Tibial nerve (tissue), 3 donors: ENCODE data around the gene JUN.

Source experiments
- POLR2A ChIP-seq, 2 donors: fragments of 450-650 bp; IDR thresholded peaks; one replicate each; pipeline ENCODE4 v1.6.1; 2017; ENCODE audit warnings: antibody characterized with exemption in 2 of 2, mild to moderate bottlenecking in 2 of 2, moderate library complexity in 2 of 2
- TF ChIP-seq, protein P1 (sequence below), 5 experiments: fragments of 200-600 bp in 3 of 5; fragments of 450-650 bp in 2 of 5; sonication (generic) in 3 of 5; IDR thresholded peaks; one replicate each; pipeline ENCODE4 v1.5.1; 2016 to 2019; ENCODE audit warnings: antibody characterized with exemption in 5 of 5, mild to moderate bottlenecking in 3 of 5, moderate library complexity in 2 of 5

DNA sequence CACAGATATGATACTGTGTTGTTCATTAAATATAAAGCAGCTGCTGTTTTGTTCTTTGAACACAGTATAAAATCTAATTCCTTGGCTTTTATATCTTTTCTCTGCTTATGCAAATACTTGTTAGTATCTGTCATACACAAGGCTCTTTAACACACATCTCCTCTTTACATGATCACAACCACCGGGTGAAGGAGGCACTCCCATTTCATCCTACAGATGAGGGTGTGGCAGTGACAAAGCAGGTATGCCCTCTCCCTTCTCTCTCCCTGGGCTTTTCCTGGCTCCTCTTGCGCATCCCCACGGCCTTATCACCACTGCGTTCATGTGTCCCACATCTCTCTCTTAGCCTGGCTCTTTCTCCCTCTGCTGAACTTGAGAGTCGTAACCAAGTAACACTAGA lies 38.2 kb downstream of the JUN start:
- no peak for TF ChIP-seq POLR2A (IDR thresholded peaks at IDR 0.05)
- TF ChIP-seq, protein P1, sequence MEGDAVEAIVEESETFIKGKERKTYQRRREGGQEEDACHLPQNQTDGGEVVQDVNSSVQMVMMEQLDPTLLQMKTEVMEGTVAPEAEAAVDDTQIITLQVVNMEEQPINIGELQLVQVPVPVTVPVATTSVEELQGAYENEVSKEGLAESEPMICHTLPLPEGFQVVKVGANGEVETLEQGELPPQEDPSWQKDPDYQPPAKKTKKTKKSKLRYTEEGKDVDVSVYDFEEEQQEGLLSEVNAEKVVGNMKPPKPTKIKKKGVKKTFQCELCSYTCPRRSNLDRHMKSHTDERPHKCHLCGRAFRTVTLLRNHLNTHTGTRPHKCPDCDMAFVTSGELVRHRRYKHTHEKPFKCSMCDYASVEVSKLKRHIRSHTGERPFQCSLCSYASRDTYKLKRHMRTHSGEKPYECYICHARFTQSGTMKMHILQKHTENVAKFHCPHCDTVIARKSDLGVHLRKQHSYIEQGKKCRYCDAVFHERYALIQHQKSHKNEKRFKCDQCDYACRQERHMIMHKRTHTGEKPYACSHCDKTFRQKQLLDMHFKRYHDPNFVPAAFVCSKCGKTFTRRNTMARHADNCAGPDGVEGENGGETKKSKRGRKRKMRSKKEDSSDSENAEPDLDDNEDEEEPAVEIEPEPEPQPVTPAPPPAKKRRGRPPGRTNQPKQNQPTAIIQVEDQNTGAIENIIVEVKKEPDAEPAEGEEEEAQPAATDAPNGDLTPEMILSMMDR (IDR thresholded peaks at IDR 0.05): no peak
